ENCODE data around the gene SOCS1.

The SOCS1 gene

GRCh38 chr16:11242658-11243057 is 13.3 kb downstream of the SOCS1 start:
- DNase-seq: no peak

GRCh38 chr16:11241480-11242204 is 14.4 kb downstream of the SOCS1 start:
- no peak for DNase-seq

GRCh38 chr16:11240636-11241473 is 15.1 kb downstream of the SOCS1 start:
- peak; percentile 35 for DNase-seq

GRCh38 chr16:11239644-11240632 is 16.1 kb downstream of the SOCS1 start:
- DNase-seq: no peak

- DNase-seq: no peak
These were observed 17.5 kb downstream of the SOCS1 start for GRCh38 chr16:11238272-11239202.

GRCh38 chr16:11236461-11237254 is 19.3 kb downstream of the SOCS1 start:
- no peak for DNase-seq

GRCh38 chr16:11235703-11235991 is 20.4 kb downstream of the SOCS1 start:
- no peak for DNase-seq

- no peak for DNase-seq
These were observed 20.9 kb downstream of the SOCS1 start for GRCh38 chr16:11234884-11235702.

- peak; percentile 75 for DNase-seq
These were observed 22.2 kb downstream of the SOCS1 start for GRCh38 chr16:11233727-11234376.

- peak; percentile 75 for DNase-seq
These were observed 22.9 kb downstream of the SOCS1 start for GRCh38 chr16:11232852-11233726.

- DNase-seq: no peak
These were observed 23.6 kb downstream of the SOCS1 start for GRCh38 chr16:11232302-11232851.

GRCh38 chr16:11231367-11231970 is 24.5 kb downstream of the SOCS1 start:
- DNase-seq: no peak

- DNase-seq: no peak
These were observed 26.1 kb downstream of the SOCS1 start for GRCh38 chr16:11229906-11230305.

- no peak for DNase-seq
These were observed 26.6 kb downstream of the SOCS1 start for GRCh38 chr16:11229432-11229831.

- no peak for DNase-seq
These were observed 30.1 kb downstream of the SOCS1 start for GRCh38 chr16:11225677-11226549.

- DNase-seq: peak; percentile 82
These were observed 30.9 kb downstream of the SOCS1 start for GRCh38 chr16:11224894-11225676.

Measured in CD4-positive, alpha-beta T cell treated with Interleukin-17A for 4 hours (primary cell).